HEK293T (cell line): ENCODE results near the gene CCDC24.
A peak's percentile ranks its signal among the peaks of the same experiment; 100 is the strongest.

Experiments used
- CTCF ChIA-PET: fragments of 350-600 bp; formaldehyde crosslinking; extraction: SDS; loops from one replicate; lab custom pipeline; 2021; ENCODE audit warnings: antibody characterized with exemption, inconsistent platforms; lab: Yijun Ruan, JAX
- POLR2A ChIA-PET: fragments of 350-600 bp; formaldehyde crosslinking; extraction: SDS; loops from one replicate; lab custom pipeline; 2020; ENCODE audit warnings: antibody characterized with exemption, inconsistent platforms; lab: Yijun Ruan, JAX
- DNase-seq: peaks from one replicate; pipeline ENCODE4 v3.0.0; 2012; ENCODE audit warnings: mixed read lengths; ENCODE audit errors: extremely low spot score
- ARNT ChIP-seq: fragments of 450-650 bp; IDR thresholded peaks from 2 replicates; pipeline ENCODE4 v1.6.1; 2017; ENCODE audit warnings: mild to moderate bottlenecking
- BHLHE40 ChIP-seq: fragments of 450-650 bp; IDR thresholded peaks from 2 replicates; pipeline ENCODE4 v1.6.1; 2016; ENCODE audit warnings: mild to moderate bottlenecking, moderate library complexity, borderline replicate concordance
- CTBP1 ChIP-seq: fragments of 450-650 bp; IDR thresholded peaks from 2 replicates; pipeline ENCODE4 v1.6.1; 2016; ENCODE audit warnings: borderline replicate concordance
- ELF4 ChIP-seq: fragments of 450-650 bp; IDR thresholded peaks from 2 replicates; pipeline ENCODE4 v1.6.1; 2017; ENCODE audit warnings: antibody characterized with exemption
- FOXA1 ChIP-seq: fragments of 450-650 bp; IDR thresholded peaks from 2 replicates; pipeline ENCODE4 v1.6.1; 2016; ENCODE audit warnings: mild to moderate bottlenecking
- FOXK2 ChIP-seq: fragments of 450-650 bp; IDR thresholded peaks from 2 replicates; pipeline ENCODE4 v1.6.1; 2016; ENCODE audit warnings: mild to moderate bottlenecking
- FOXM1 ChIP-seq: fragments of 450-650 bp; IDR thresholded peaks from 2 replicates; pipeline ENCODE4 v1.6.1; 2017; ENCODE audit warnings: mild to moderate bottlenecking, borderline replicate concordance
- HDGF ChIP-seq: fragments of 450-650 bp; IDR thresholded peaks from 2 replicates; pipeline ENCODE4 v1.6.1; 2017; ENCODE audit warnings: antibody characterized with exemption, borderline replicate concordance
- L3MBTL2 ChIP-seq: fragments of 450-650 bp; conservative IDR thresholded peaks from 2 replicates; pipeline ENCODE4 v1.6.1; 2016; ENCODE audit warnings: mild to moderate bottlenecking
- LEF1 ChIP-seq: fragments of 450-650 bp; IDR thresholded peaks from 2 replicates; pipeline ENCODE4 v1.6.1; 2017; ENCODE audit warnings: mild to moderate bottlenecking, borderline replicate concordance
- NFRKB ChIP-seq: fragments of 450-650 bp; IDR thresholded peaks from 2 replicates; pipeline ENCODE4 v1.6.1; 2016; ENCODE audit warnings: mild to moderate bottlenecking, moderate library complexity
- SP1 ChIP-seq: fragments of 450-650 bp; IDR thresholded peaks from 2 replicates; pipeline ENCODE4 v1.6.1; 2017
- SUZ12 ChIP-seq: fragments of 450-650 bp; IDR thresholded peaks from 2 replicates; pipeline ENCODE4 v1.6.1; 2016; ENCODE audit warnings: mild to moderate bottlenecking
- TARDBP ChIP-seq: fragments of 450-650 bp; IDR thresholded peaks from 2 replicates; pipeline ENCODE4 v1.6.1; 2016
- ZNF384 ChIP-seq: fragments of 450-650 bp; IDR thresholded peaks from 2 replicates; pipeline ENCODE4 v1.6.1; 2016
- TF ChIP-seq, protein P1 (sequence below): fragments of 450-650 bp; IDR thresholded peaks from 2 replicates; pipeline ENCODE4 v1.6.1; 2016

The CCDC24 gene

GRCh38 chr1:44029260-44029910 is 38.0 kb downstream of the CCDC24 start:
- POLR2A ChIA-PET, result interaction anchor here (1.0 to 2.3 kb wide), 2 partner anchors 9 to 26 kb away, joined by 3 to 11 read pairs; no protein-coding TSS in a partner anchor
- DNase-seq, result peak; percentile 56
- TF ChIP-seq SP1, result no peak
- no peak for TF ChIP-seq ZNF384
- no peak for TF ChIP-seq ARNT
- no peak for TF ChIP-seq HDGF
- no peak for TF ChIP-seq BHLHE40
- no peak for TF ChIP-seq FOXA1
- no peak for TF ChIP-seq TARDBP
- no peak for TF ChIP-seq L3MBTL2
- TF ChIP-seq FOXM1, result no peak
- TF ChIP-seq CTBP1, result no peak
- TF ChIP-seq, protein P1, sequence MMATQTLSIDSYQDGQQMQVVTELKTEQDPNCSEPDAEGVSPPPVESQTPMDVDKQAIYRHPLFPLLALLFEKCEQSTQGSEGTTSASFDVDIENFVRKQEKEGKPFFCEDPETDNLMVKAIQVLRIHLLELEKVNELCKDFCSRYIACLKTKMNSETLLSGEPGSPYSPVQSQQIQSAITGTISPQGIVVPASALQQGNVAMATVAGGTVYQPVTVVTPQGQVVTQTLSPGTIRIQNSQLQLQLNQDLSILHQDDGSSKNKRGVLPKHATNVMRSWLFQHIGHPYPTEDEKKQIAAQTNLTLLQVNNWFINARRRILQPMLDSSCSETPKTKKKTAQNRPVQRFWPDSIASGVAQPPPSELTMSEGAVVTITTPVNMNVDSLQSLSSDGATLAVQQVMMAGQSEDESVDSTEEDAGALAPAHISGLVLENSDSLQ, result no peak
- CTCF ChIA-PET, result no interaction called here

DNA sequence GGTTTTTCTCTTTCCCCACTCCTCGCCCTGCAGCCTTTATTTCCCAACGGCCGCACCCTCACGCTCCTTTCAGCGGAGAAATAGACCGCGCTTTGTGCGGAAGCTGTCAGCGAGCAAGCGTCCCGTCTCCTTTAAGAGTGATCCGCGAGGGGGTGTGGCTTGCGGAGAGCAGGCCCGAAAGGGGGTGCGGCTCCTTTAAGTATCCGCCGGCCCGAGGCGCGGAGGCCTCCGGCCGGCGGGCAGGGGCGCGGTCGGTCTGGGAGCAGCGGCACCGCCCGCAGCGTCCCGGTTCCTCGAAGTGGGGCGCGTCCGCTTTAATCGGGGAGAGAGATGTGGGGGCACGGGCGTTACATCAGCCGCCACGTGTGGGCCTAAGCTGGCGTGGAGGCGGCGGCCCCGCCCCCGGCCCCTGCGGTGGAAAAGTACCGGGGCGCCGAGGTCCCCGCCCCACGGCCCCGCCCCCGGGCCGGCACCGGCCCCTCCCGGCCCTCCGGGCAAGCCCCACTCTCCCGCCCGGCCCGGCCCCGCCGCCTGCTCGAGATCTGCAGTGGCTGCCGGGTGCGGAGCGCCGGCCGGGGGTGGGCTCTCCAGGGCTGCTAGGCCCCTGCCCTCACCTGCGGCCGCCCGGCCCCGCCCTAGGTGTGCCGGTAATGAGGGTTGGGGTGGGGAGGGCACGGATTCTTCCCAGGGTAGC is 38.7 kb downstream of the CCDC24 start:
- ChIA-PET CTCF (interaction anchor here (2.2 kb wide), 1 partner anchor 18 kb away, joined by 8 read pairs; no protein-coding TSS in a partner anchor), POLR2A (interaction anchor here (0.6 to 2.4 kb wide), 6 partner anchors 9 to 55 kb away, joined by 3 to 11 read pairs (median 6); no protein-coding TSS in a partner anchor)
- DNase-seq, result peak; percentile 89
- TF ChIP-seq, protein P1, result peak; percentile 53
- TF ChIP-seq FOXM1 (no peak), LEF1 (no peak)

GRCh38 chr1:44030605-44031251 is 39.3 kb downstream of the CCDC24 start:
- ChIA-PET POLR2A (interaction anchor here (0.6 to 2.4 kb wide), 7 partner anchors 10 to 55 kb away, joined by 3 to 11 read pairs (median 5); no protein-coding TSS in a partner anchor), CTCF (interaction anchor here (2.2 kb wide), 1 partner anchor 17 kb away, joined by 8 read pairs; no protein-coding TSS in a partner anchor)
- peak; percentile 62; the same call in 1 of the 2 replicates for TF ChIP-seq TARDBP
- TF ChIP-seq ARNT, result no peak
- DNase-seq, result peak; percentile 60

DNA sequence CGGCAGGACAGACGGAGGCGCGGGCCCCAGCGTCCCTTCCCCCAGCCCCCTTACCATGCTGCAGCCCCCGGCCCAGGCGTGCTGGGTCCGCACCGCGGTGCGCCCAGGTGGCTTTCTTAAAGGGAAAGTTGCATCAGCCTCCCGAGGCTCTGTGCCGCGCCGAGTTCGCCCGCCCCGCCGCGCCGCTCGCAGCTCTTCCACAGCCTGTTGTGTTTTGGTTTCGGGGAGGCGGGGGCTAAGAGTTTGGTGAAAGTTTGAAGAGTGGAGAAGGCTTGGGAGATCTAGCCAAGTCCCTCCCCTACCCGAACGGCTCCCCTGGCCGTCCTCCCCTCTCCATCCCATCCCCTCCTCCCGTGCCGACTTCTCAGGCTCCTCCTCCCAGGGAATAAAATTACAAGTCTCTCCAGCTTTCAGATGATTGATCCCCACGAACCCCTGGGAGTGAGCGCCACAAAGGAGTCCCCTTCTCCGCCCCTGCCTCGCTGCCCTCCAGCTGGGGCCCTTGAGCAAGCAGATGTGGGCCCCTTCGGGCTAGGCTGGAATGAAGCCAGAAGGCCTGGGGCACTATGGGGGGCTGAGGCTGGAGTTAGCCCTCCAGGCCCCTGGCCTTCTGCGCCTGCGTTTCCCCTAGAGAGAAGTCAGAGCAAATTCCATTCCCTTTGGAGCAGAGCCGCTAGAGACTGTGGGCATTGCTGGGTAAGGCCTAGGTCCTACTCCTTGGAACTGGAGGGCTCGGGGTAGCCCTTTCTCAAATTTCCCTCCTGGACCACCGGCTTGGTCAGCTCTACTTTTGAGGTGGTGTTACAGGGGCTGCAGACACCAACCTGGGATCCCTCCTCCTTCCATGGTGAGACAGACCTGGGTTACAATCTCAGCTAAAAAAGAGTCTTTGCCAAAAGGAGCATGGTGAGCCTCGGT is 40.1 kb downstream of the CCDC24 start, which contains the start of gene SLC6A9:
SLC6A9 (minus strand) TSS at position 211 of the 918 bp plus-strand sequence. CDS start 7,185 bp downstream, outside the sequence.
- ChIA-PET CTCF (interaction anchor here (2.2 kb wide), 1 partner anchor 16 kb away, joined by 8 read pairs; no protein-coding TSS in a partner anchor), POLR2A (interaction anchor here (0.8 to 2.4 kb wide), 5 partner anchors 9 to 26 kb away, joined by 4 to 11 read pairs (median 5); no protein-coding TSS in a partner anchor)
- DNase-seq, result peak; percentile 37
- TF ChIP-seq, protein P1, result peak; percentile 32; the same call in 1 of the 2 replicates
- no peak for TF ChIP-seq HDGF
- TF ChIP-seq CTBP1, result no peak
- TF ChIP-seq TARDBP, result no peak
- TF ChIP-seq ARNT, result no peak
- no peak for TF ChIP-seq SUZ12

- TF ChIP-seq TARDBP (no peak), ELF4 (no peak), FOXM1 (no peak), LEF1 (no peak), FOXA1 (no peak), BHLHE40 (no peak), SP1 (no peak), CTBP1 (no peak), NFRKB (no peak), L3MBTL2 (no peak), HDGF (no peak), ARNT (no peak), ZNF384 (no peak), FOXK2 (no peak)
- TF ChIP-seq, protein P1, result no peak
- DNase-seq, result no peak
- CTCF ChIA-PET, result interaction anchor here (2.2 kb wide), 1 partner anchor 16 kb away, joined by 8 read pairs; no protein-coding TSS in a partner anchor
- POLR2A ChIA-PET, result interaction anchor here (2.4 kb wide), 1 partner anchor 21 kb away, joined by 8 read pairs; no protein-coding TSS in a partner anchor
Measured at GRCh38 chr1:44032170-44032790, 40.9 kb downstream of the CCDC24 start.
